ENCODE results near the gene B4GALNT4. TPM values are rescaled to one million over a fixed set of nuclear protein-coding genes. Genes with fewer than 3 reads are reported as not detected.
A peak's percentile ranks its signal among the peaks of the same experiment; 100 is the strongest.

B4GALNT4 gene
- total and polyA plus RNA-seq, 2 of the 8 experiments (the other 6 are each of a cell fraction or from before 2014, with no cell fraction given): 40.9 to 76.3 TPM

DNA sequence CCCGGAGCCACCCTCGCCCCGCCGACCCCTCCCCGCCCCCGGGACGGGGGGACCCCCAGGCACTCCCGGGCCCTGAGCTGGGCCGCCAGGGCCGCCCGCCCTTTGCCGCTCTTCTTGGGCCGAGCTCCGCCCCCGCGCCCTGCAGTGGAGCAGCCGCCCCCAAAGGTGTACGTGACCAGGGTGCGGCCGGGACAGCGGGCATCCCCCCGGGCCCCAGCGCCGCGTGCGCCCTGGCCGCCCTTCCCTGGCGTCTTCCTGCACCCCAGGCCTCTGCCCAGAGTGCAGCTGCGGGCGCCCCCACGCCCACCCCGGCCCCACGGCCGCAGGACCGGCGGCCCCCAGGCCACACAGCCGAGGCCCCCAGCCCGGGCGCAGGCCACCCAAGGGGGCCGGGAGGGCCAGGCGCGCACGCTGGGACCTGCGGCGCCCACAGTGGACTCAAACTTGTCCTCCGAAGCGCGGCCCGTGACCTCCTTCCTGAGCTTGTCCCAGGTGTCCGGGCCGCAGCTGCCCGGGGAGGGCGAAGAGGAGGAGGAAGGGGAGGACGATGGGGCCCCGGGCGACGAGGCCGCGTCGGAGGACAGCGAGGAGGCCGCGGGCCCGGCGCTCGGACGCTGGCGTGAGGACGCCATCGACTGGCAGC, 7.4 kb downstream of the B4GALNT4 start:
- peaks cover 0 to 6% of the 10 kb centered on the region in 2 experiments for H4K20me1 ChIP-seq (replicated peaks in 1 of 2; ENCODE audit: control insufficient read depth in 1 of 2, insufficient read depth in 2 of 2, low read length in 2 of 2)
- no peak for TF ChIP-seq SIN3A (conservative IDR thresholded peaks at IDR 0.05 in 1 of 2, IDR thresholded peaks at IDR 0.05 in 1 of 2; ENCODE audit: low read depth in 1 of 2, low read length in 2 of 2)
- no peak for TF ChIP-seq TCF12 (IDR thresholded peaks at IDR 0.05; ENCODE audit: low read depth, low read length)
- TF ChIP-seq RFX5 (IDR thresholded peaks at IDR 0.05; ENCODE audit: borderline replicate concordance, low read depth, low read length): no peak
- no peak for TF ChIP-seq TAF7 (optimal IDR thresholded peaks at IDR 0.05; ENCODE audit: borderline replicate concordance, low read depth, low read length)
- no peak for TF ChIP-seq EZH2 (IDR thresholded peaks at IDR 0.05; ENCODE audit: low read depth, low read length, severe bottlenecking)
- no peak for TF ChIP-seq ASH2L (IDR thresholded peaks at IDR 0.05; ENCODE audit: low read length)
- TF ChIP-seq SRF (IDR thresholded peaks at IDR 0.05; ENCODE audit: low read depth, low read length): no peak
- no peak for TF ChIP-seq CREB1 (IDR thresholded peaks at IDR 0.05)
- no peak for TF ChIP-seq BCL11A (IDR thresholded peaks at IDR 0.05; ENCODE audit: low read depth in 2 of 2, low read length in 2 of 2)
- no peak for TF ChIP-seq SUZ12 (IDR thresholded peaks at IDR 0.05; ENCODE audit: low read length)
- no peak for TF ChIP-seq HDAC2 (IDR thresholded peaks at IDR 0.05; ENCODE audit: borderline replicate concordance in 1 of 2, low read depth in 2 of 2, low read length in 2 of 2)
- TF ChIP-seq, protein P1, sequence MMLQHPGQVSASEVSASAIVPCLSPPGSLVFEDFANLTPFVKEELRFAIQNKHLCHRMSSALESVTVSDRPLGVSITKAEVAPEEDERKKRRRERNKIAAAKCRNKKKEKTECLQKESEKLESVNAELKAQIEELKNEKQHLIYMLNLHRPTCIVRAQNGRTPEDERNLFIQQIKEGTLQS (IDR thresholded peaks at IDR 0.05; ENCODE audit: insufficient read depth, low read depth, low read length): no peak

More for the DNA sequence above, 7.4 kb downstream of the B4GALNT4 start:
- Histone ChIP-seq H3K4me3 (ENCODE audit: extremely low read depth in 1 of 4, insufficient read depth in 2 of 4, low read depth in 3 of 4, low read length in 4 of 4) (no peak overlapping the region), H3K4ac (replicated peaks; ENCODE audit: insufficient read length, low read depth, low read length) (no peak overlapping the region), H3K4me1 (replicated peaks in 1 of 4; ENCODE audit: control insufficient read depth in 3 of 4, insufficient read depth in 4 of 4, low read length in 3 of 4) (no peaks in the 10 kb centered on the region), H4K91ac (replicated peaks; ENCODE audit: insufficient read length, low read length) (no peak overlapping the region), H4K8ac (ENCODE audit: extremely low read depth, insufficient read depth, low read length) (peak overlapping the region; percentile 68; the same call in 1 of the 2 replicates), H3K56ac (replicated peaks; ENCODE audit: insufficient read length, low read depth, low read length) (no peak overlapping the region), H2BK120ac (replicated peaks; ENCODE audit: low read depth, low read length) (no peak overlapping the region), H3K9me3 (ENCODE audit: insufficient read depth in 2 of 2, low read depth in 1 of 2, low read length in 1 of 2) (no peaks in the 10 kb centered on the region), H3K36me3 (ENCODE audit: control insufficient read depth in 2 of 4, insufficient read depth in 4 of 4, low read length in 3 of 4) (peaks cover 11 to 65% (median 21%) of the 10 kb centered on the region in 4 experiments; a peak in 7 of 8 replicates), H4K5ac (ENCODE audit: insufficient read length, low read depth, low read length) (no peak overlapping the region), H3K27ac (ENCODE audit: low read depth, low read length) (no peak overlapping the region), H3K23ac (ENCODE audit: insufficient read length) (no peak overlapping the region), H2AK5ac (ENCODE audit: low read depth, low read length) (no peak overlapping the region), H2BK15ac (ENCODE audit: low read length) (no peak overlapping the region), H3K79me1 (ENCODE audit: low read depth, low read length) (no peaks in the 10 kb centered on the region), H3K23me2 (ENCODE audit: low read depth, low read length) (no peaks in the 10 kb centered on the region), H3K4me2 (ENCODE audit: insufficient read depth in 1 of 2, low read depth in 2 of 2, low read length in 2 of 2) (no peak overlapping the region), H3K9ac (replicated peaks in 1 of 4; ENCODE audit: extremely low read depth in 1 of 4, low read depth in 3 of 4, low read length in 3 of 4) (no peak overlapping the region), H2BK20ac (ENCODE audit: low read length) (no peak overlapping the region), H2BK12ac (ENCODE audit: low read depth, low read length) (no peak overlapping the region), H3K18ac (ENCODE audit: extremely low read depth, low read length) (no peak overlapping the region), H2AFZ (ENCODE audit: low read length) (no peak overlapping the region), H2BK5ac (ENCODE audit: low read depth, low read length) (no peak overlapping the region), H3K79me2 (ENCODE audit: control insufficient read depth in 1 of 2, insufficient read depth in 2 of 2, low read length in 2 of 2) (peaks cover 0 to under 1% of the 10 kb centered on the region in 2 experiments; a peak in 1 of 4 replicates), H3K27me3 (replicated peaks in 1 of 4; ENCODE audit: control insufficient read depth in 3 of 4, extremely low read depth in 1 of 4, insufficient read depth in 3 of 4, low read length in 3 of 4) (no peaks in the 10 kb centered on the region), H3K14ac (ENCODE audit: insufficient read length) (no peak overlapping the region)
- DNase-seq (ENCODE audit: low read depth in 1 of 2, low spot score in 2 of 2) (no peak), FAIRE-seq (no peak)
- ChIA-PET POLR2A (ENCODE audit: partially characterized antibody) (interaction anchor here (0.8 to 1.8 kb wide), 12 partner anchors 9 to 159 kb away, joined by 3 to 7 read pairs (median 4); partner anchors contain the start of genes PKP3, PTDSS2 and RNH1), CTCF (ENCODE audit: partially characterized antibody) (interaction anchor here (0.8 to 3.0 kb wide), 3 partner anchors 10 to 122 kb away, joined by 3 to 11 read pairs (median 4); no protein-coding TSS in a partner anchor)
- WGBS, 2 experiments (ENCODE audit: extremely low coverage in 1 of 2, insufficient coverage in 1 of 2, insufficient read length in 1 of 2, insufficient replicate concordance in 2 of 2, low coverage in 1 of 2, low lambda C conversion rate in 2 of 2, missing lambda C conversion rate in 1 of 2): 94% methylated on average over 31 of the region's 70 CpGs; no CpG with 5 or more reads in 1 of the 2 experiments

All from H1 (cell line).